NCI-H460 (cell line): Measurements from ENCODE around the gene LTBP3. TPM values are rescaled to one million over a fixed set of nuclear protein-coding genes. Genes with fewer than 3 reads are reported as not detected.

Experiments used
- small RNA-seq, 2 experiments: library from RNA; depleted of rRNA; stranded (forward); fragments of <200 nt; gene quantifications; one replicate each; pipeline ENCODE3, GENCODE V24; 2014
- total RNA-seq: library from RNA; depleted of rRNA; stranded (reverse); fragments of >200 nt; shearing (Covaris generic); gene quantifications from 2 replicates; pipeline ENCODE4 v1.2.3, GENCODE V29; 2014; rRNA removed

LTBP3 gene
- total RNA-seq, 1 experiment from 2014 or later: 13.9 TPM

Small RNAs within 50 kb of the gene (small RNA-seq; reads per million reads assigned to genes)
- 0 reads per million in 2 experiments for gene AP001362.1
- gene RF01684: 0 reads per million in 2 experiments

Other genes with a start within 250 kb of the LTBP3 start
- gene CDC42EP2, start 243.5 kb downstream of the LTBP3 start, total RNA-seq: 15.1 and 18.2 TPM in 2 replicates
- gene DPF2, start 224.5 kb downstream of the LTBP3 start, total RNA-seq: 26.6 and 28.0 TPM in 2 replicates
- gene TIGD3, start 203.6 kb downstream of the LTBP3 start, total RNA-seq: 0.25 and 0.26 TPM in 2 replicates
- 2.0 and 4.0 TPM in 2 replicates for gene SLC25A45, start 175.7 kb downstream of the LTBP3 start, total RNA-seq
- 14.4 and 15.1 TPM in 2 replicates for gene FRMD8, start 171.7 kb downstream of the LTBP3 start, total RNA-seq
- gene NEAT1, start 135.6 kb downstream of the LTBP3 start, total RNA-seq: 50.1 and 58.2 TPM in 2 replicates
- 1,855 and 2,221 TPM in 2 replicates for gene MALAT1, start 59.3 kb downstream of the LTBP3 start, total RNA-seq
- 45.0 and 47.3 TPM in 2 replicates for gene SCYL1, start 33.3 kb downstream of the LTBP3 start, total RNA-seq
- gene ZNRD2, start 12.1 kb upstream of the LTBP3 start, total RNA-seq: 14.9 and 20.6 TPM in 2 replicates
- 6.6 and 11.5 TPM in 2 replicates for gene FAM89B, start 14.2 kb upstream of the LTBP3 start, total RNA-seq
- gene EHBP1L1, start 17.7 kb upstream of the LTBP3 start, total RNA-seq: 12.8 and 15.3 TPM in 2 replicates
- gene KCNK7, start 37.4 kb upstream of the LTBP3 start, total RNA-seq: not detected in 2 replicates
- 15.9 and 19.2 TPM in 2 replicates for gene MAP3K11, start 55.9 kb upstream of the LTBP3 start, total RNA-seq
- 12.3 and 13.8 TPM in 2 replicates for gene PCNX3, start 57.4 kb upstream of the LTBP3 start, total RNA-seq
- gene SIPA1, start 79.7 kb upstream of the LTBP3 start, total RNA-seq: 6.0 and 9.5 TPM in 2 replicates
- gene RELA, start 104.6 kb upstream of the LTBP3 start, total RNA-seq: 31.5 and 34.7 TPM in 2 replicates
- gene KAT5, start 153.9 kb upstream of the LTBP3 start, total RNA-seq: 32.7 and 35.9 TPM in 2 replicates
- gene RNASEH2C, start 162.4 kb upstream of the LTBP3 start, total RNA-seq: 13.9 and 15.4 TPM in 2 replicates
- 7.6 and 8.3 TPM in 2 replicates for gene AP5B1, start 222.6 kb upstream of the LTBP3 start, total RNA-seq
- not detected in 2 replicates for gene OVOL1, start 228.7 kb upstream of the LTBP3 start, total RNA-seq